ENCODE measurements around the gene CAPN13.

The CAPN13 gene

DNA sequence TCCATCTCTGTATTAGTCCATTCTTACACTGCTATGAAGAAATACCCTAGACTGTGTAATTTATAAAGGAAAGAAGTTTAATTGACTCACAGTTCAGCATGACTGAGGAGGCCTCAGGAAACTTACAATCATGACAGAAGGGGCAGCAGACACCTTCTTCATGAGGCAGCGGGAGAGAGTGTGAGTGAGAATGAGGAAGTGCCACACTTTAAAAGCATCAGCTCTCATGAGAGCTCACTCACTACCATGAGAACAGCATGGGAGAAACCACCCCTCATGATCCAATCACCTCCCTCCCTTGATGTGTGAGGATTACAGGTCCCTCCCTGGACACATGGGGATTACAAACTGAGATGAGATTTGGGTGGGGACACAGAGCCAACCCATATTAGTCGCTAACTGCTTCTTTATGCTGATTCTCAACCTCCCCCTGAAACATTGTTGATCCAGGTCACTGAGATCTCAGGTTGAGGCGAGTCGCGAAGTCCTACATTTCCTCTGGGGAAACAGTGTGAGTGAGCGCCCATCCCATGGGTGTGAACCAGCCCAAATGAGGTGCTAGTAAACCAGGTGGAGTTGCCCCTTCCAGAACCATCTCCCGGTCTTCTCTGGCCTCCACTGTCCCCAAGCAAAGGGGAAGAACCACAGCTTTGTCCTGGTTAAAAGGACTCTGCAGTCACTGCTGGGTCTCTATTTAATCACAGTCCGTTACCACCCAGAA lies 123.8 kb downstream of the CAPN13 start:
- TF ChIP-seq CTCF (IDR thresholded peaks at IDR 0.05; ENCODE audit: low read depth, low read length, missing control alignments): no peak

DNA sequence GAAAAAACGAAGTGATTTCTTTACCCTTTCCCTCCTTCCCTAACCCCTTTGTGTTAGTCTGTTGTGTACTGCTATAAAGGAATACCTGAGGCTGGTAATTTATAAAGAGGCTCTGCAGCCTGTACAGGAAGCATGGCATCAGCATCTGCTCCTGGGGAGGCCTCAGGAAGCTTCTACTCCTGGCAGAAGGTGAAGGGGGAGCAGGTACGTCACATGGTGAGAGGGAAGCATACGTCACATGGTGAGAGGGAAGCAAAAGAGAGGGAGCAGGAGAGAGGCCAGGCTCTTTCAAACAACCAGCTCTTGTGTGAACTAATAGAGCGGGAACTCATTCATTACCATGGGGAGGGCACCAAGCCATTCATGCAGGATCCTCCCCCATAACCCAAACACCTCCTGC lies 126.2 kb downstream of the CAPN13 start:
- H3K4me3 ChIP-seq (ENCODE audit: low read depth, low read length): no peak overlapping the region
- DNase-seq (ENCODE audit: low read depth): no peak
- in situ Hi-C loops (cut with HindIII; ENCODE audit: low sequenced_read_pairs): no loop called here
- TF ChIP-seq CTCF (IDR thresholded peaks at IDR 0.05; ENCODE audit: low read depth, low read length, missing control alignments): no peak

More for the DNA sequence above, 123.8 kb downstream of the CAPN13 start:
- in situ Hi-C loops (cut with HindIII; ENCODE audit: low sequenced_read_pairs): no loop called here
- DNase-seq (ENCODE audit: low read depth): no peak
- H3K4me3 ChIP-seq (ENCODE audit: low read depth, low read length): no peak overlapping the region

DNA sequence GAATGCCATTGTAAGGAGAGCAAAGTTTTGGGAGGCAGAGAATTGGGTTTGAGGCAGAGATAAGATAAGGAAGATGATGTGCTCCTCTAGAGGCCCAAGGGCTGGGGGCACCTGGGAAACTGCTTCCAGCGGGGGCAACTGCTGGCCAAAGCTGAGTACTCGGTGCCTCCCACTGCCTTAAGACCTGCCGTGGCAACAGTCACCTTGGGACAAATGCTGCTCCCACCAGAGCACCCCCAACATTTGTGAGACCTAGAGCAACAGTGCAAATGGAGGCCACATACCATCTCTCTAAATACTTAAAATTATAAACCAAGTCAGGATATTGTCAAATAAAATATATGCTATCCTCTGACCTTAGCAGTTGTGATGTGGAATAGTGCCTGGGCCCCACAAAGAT lies 127.1 kb downstream of the CAPN13 start:
- in situ Hi-C loops (cut with HindIII; ENCODE audit: low sequenced_read_pairs): no loop called here
- DNase-seq (ENCODE audit: low read depth): no peak
- no peak for TF ChIP-seq CTCF (IDR thresholded peaks at IDR 0.05; ENCODE audit: low read depth, low read length, missing control alignments)
- no peak overlapping the region for H3K4me3 ChIP-seq (ENCODE audit: low read depth, low read length)

DNA sequence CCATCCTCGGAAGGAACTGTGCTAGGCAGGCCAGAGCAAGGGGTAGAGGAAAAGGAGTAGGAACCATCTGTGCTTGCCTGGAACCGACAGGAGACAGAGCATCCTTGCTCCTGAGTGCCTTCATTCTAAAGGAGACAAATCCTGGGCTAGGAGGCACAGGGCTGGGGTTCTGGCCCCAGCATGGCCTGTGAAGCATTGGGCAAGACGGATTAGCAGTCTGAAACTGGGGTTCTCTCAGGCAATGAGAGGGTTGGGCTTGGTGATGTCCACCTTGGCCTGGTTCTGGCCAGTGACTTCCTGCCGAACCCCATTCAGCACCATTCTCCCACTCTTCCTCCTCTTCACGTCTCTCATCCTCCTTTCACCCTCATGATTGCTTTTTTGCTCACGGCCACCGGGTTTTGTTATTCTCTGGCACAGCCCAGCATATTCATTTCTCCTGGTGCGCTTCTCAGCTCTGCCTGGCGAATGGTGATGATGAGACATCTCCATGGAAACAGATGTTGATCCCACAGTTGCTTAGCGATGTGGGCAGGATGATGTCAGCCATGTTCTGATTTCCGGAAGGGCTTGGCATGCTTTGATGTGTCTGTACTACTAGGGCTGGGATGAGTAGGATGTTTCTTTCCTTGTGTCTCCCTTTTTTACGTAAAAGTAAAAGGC lies 127.7 kb downstream of the CAPN13 start:
- in situ Hi-C loops (cut with HindIII; ENCODE audit: low sequenced_read_pairs): no loop called here
- no peak for DNase-seq (ENCODE audit: low read depth)
- no peak for TF ChIP-seq CTCF (IDR thresholded peaks at IDR 0.05; ENCODE audit: low read depth, low read length, missing control alignments)
- no peak overlapping the region for H3K4me3 ChIP-seq (ENCODE audit: low read depth, low read length)

DNA sequence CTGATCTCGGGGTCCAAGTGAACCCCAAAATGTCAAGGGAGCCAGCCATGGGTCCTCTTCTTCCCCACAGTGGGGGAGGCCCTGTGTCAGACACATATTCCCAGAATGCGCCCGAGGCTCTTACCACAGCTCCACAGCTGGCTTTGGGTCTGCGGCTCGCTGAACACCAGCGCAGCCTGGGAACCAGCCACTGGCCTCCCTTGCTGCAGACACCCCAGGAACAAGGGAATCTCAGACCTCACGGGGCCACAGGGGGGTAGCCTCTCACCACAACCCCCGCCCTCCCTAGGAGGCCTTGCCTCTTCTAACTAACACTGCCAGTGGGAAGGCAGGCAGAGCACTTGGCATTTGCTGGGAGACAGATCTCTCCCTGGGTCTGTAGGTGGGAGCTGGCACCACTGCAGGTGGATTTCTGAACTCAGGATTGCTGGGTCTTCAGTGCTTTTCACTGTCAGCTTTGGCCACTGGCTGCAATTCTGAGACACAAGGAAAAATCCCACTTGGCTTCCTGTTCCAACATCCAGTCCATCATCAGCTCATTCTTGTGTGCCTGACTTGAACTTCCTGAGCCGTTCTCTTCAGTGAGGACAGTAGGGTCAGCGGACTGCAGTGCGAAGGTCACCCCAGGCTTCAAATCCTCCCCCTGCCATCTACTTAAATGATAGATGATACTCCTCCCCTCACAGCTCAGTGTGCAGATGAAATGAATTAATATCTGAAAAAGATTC lies 128.7 kb downstream of the CAPN13 start:
- TF ChIP-seq CTCF (IDR thresholded peaks at IDR 0.05; ENCODE audit: low read depth, low read length, missing control alignments): no peak
- DNase-seq (ENCODE audit: low read depth): no peak
- in situ Hi-C loops (cut with HindIII; ENCODE audit: low sequenced_read_pairs): no loop called here
- no peak overlapping the region for H3K4me3 ChIP-seq (ENCODE audit: low read depth, low read length)

- no peak for TF ChIP-seq CTCF (IDR thresholded peaks at IDR 0.05; ENCODE audit: low read depth, low read length, missing control alignments)
- in situ Hi-C loops (cut with HindIII; ENCODE audit: low sequenced_read_pairs): no loop called here
- no peak overlapping the region for H3K4me3 ChIP-seq (ENCODE audit: low read depth, low read length)
- no peak for DNase-seq (ENCODE audit: low read depth)
These were observed 129.3 kb downstream of the CAPN13 start for GRCh38 chr2:30677861-30678385.

Measured in astrocyte of the cerebellum (primary cell).